HG03175 (cell line): Measurements from ENCODE around the gene PDE9A.

Experiments used
- ATAC-seq: cut with Tn5 transposase; IDR thresholded peaks from one replicate; pipeline ENCODE4 v1.9.1; 2021; ENCODE audit warnings: mild to moderate bottlenecking, moderate library complexity; ENCODE audit not compliant: unreplicated experiment

PDE9A gene

GRCh38 chr21:42684109-42684916 lies 30.9 kb downstream of the PDE9A start:
- ATAC-seq, result no peak

DNA sequence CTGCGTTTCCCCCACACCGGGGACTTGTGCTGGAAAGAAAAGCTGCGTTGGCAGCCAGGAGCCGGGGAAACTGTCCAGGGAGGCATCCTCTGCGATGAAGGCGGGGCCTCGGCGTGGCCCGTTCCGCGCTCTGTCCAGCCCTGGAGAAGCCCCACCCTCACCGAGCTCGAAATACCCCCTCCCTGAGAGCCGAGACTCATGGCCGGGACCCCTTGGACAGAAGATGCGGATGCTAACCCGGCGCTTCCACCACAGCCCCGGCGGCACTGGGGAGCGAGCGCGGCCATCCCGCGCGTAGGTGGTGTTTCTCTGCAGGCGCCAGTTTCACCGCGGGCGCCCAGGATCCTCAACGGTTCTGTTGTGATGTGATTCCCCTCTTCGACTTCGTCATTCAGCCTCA lies 31.6 kb downstream of the PDE9A start:
- no peak for ATAC-seq

- no peak for ATAC-seq
Observed at GRCh38 chr21:42685954-42686500, 32.6 kb downstream of the PDE9A start.

- ATAC-seq, result no peak
Observed at GRCh38 chr21:42687796-42688195, 34.4 kb downstream of the PDE9A start.

- no peak for ATAC-seq
Observed at GRCh38 chr21:42688226-42688840, 34.9 kb downstream of the PDE9A start.

DNA sequence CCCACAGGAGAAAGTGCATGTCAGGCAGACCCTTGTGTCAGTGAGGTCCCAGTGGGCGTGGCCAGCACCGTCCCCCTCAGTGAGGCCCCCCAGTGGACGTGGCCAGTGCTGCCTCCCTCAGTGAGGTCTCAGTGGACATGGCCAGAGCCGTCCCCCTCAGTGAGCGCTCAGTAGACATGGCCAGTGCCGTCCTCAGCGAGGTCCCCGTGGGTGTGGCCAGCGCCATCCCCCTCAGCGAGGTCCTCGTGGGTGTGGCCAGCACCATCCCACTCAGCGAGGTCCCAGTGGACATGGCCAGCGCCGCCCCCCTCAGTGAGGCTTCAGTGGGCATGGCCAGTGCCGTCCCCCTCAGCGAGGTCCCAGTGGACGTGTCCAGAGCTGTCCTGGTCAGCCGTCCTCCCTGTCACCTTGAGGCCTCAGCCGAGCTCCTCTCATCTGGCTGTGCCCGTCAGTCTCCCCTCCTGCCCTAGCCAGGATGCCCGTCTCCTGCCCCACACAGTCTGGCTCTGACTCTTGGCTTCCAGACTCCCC lies 35.5 kb downstream of the PDE9A start:
- ATAC-seq, result no peak

- no peak for ATAC-seq
Observed at GRCh38 chr21:42690586-42690985, 37.2 kb downstream of the PDE9A start.

DNA sequence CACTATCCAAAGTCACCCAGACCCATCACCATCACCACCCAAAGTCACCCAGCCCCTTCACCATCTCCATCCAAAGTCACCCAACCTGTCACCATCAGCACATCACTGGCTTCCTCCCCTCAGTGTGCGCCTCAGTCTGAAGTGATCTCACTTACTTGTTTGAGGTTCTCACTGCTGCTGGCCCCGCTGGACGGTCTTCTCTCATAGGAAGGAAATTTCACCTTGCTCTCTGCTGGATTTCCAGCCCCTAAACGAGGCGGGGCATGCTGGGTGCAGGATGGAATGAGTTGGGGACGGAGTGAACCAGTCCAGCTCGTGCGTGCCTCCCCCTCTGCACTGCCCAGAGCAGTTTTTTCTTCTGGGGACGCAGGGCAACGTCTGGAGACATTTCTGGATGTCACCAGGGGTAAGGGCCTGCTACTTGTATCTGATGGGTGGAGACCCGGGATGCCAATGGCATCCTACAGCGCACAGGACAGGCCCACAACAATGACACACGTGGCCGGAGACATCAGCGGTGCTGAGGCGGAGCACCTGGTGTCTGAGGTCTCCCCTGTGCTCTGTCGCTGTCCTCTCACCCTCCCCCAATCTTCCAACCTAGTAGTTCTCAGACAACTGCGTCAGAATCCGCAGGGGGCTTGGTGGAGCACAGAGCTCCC lies 38.6 kb downstream of the PDE9A start:
- no peak for ATAC-seq

DNA sequence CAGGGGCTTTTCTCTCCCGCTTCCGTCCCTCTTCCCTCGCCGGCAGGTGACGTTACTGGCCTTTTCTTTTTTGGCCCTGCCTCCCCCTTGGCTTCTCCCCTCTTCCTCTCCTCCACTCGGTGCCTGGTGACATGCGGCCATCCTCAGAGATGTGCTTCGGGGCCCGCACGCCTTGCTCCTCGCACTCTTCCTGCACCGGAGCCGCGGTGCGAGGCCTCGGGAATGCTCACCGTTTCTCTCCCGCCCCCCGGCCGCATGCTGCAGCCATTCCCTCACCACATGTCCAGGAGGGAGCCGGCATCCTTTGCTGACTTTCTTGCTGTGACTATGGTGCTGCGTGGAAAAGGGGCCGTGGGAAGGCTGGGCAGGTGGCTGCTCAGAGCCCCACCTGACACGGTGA lies 39.3 kb downstream of the PDE9A start:
- no peak for ATAC-seq

DNA sequence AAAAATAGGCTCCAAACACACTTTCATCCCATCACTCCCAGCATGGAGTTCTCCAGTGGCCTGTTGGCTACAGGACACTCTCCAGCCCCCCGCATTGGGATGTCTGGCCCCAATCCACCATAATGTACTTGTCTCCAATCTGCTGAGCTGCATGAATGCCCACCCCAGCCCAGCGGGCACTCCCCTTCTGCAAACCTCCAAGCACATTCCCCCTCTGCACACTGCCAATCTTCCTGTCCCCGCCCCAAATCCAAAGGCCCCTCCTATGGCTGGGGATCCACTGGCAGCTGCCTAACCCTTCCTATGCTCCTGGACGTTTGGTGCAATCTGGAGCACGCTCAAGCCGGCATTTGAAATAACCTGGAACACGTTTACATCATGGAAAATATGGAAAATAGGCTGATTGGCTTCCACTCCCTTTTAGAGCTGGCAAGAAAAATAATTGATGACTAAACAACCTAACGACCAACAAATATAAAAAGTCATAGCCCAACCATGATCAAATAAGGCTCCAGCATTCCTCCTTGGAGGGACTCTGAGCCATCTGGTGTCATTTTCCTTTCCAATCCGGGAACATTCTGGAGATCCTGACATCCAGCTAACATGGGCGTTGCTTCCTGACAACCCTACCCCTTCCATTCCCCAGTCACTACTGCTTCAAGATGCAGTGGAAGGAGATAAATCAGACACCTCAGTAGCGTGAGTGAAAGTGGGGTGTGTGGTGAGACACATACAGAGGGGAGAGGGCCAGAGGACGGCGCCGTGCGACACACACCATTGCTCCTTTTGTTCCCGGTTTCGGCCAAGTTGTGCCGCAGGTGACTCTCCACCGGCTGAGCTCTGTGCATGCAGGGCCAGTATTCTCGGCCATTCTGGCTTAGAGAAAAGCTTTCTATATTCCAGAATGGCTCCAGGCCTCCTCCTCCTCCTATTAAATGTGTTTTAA lies 41.6 kb downstream of the PDE9A start:
- ATAC-seq, result no peak

DNA sequence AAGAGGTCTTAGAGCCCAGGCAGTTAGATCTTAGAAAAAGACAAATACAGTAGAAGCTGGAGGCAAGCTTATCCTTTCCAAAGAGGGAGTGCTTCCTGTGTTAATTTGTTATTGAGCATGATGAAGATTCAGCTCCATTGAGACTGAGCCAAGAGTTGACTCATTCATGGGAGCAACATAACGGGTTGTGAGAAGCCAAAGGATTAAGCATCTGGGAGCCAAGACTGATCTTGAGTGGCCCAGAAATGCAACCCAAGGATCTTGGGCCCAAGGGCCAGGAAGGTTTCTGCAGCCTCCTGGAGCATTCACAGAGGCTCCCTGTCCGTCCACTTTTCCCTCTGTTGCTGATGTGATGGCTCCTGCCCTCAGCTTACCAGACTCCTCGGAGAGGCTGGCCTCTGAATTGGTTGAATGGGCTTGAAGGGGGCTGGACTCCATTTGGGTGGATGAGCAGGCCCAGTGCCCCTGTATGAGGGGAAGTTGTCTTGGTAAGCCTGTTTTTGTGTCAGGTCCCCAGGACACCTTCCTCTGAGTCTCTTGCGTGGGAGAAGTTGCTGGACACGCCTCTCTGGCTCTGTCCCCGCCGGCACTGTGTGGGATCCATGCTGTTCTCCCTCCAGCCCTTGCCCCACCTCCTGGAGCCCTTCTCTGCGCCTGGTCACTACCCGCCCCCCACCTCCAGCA lies 42.4 kb downstream of the PDE9A start:
- no peak for ATAC-seq

GRCh38 chr21:42696501-42697040 lies 43.1 kb downstream of the PDE9A start:
- ATAC-seq, result no peak

- no peak for ATAC-seq
Observed at GRCh38 chr21:42698733-42699132, 45.3 kb downstream of the PDE9A start.

GRCh38 chr21:42699196-42699595 lies 45.8 kb downstream of the PDE9A start:
- no peak for ATAC-seq

DNA sequence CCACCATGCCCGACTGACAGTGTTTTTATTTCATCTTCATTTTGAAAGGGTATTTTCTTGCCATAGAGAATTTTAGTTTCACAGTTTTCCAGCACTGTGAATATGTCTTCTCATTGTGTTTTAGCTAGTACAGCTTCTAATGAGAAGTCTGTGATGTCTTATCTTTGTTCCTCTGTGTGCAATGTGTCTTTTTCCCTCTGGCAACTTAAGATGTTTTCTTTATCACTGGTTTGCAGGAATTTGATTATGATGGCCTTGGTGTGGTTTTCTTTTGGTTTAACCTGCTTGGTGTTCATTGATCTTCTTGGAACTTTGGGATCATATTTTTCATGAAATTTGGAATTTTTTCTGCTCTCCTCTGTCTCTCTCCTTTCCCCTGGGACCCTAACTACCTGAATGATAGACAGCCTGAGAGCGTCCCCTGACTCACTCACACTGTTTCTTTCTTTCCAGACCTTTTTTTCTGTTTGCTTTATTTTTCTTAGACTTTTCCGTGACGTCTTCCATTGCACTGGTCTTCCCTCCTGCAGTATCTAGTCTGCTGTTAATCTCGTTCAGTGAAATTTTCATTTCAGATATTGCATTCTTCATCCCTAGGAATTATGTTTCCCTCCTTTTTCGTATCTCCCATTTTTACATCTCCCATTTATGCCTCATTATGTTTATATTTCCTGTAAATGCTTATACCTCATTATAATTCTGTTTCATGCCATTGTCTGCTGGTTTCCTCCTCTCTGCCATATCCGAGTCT lies 48.5 kb downstream of the PDE9A start:
- ATAC-seq, result no peak

DNA sequence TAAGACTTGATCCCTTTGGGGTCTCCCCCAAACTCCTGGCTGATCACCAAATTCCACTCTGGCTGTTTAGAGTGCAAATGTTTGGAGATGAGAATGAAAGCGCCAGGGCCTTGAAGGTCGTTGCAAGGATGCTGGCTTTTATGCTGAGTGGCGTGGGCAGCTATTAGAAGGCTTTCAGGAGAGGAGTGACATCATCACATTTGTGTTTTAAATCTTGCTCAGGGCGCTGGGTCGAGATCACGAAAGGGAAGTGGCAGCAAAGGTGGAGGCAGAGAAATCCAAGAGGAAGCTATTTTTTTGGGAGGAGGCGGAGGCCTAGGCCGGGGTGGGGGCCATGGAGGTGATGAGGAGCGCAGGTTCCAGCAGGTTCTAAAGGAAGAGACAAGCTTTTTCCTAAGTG lies 49.3 kb downstream of the PDE9A start:
- no peak for ATAC-seq

- ATAC-seq, result no peak
Observed at GRCh38 chr21:42703136-42703908, 49.9 kb downstream of the PDE9A start.

- no peak for ATAC-seq
Observed at GRCh38 chr21:42703965-42704364, 50.5 kb downstream of the PDE9A start.
